GM23338 (cell line): ENCODE data around the gene UBXN10. TPM values are rescaled to one million over a fixed set of nuclear protein-coding genes. Genes with fewer than 3 reads are reported as not detected.

Experiments used
- ATAC-seq: fragments of 200-7000 bp; cut with Tn5 transposase; 3 replicates; pipeline ENCODE4 v1.9.1; 2020
- DNase-seq: peaks from one replicate; pipeline ENCODE4 v3.0.0-alpha.2; 2015; ENCODE audit warnings: low spot score
- H2AFZ ChIP-seq: fragments of 200-600 bp; sonication (generic); 2 replicates; pipeline ENCODE4 v1.8.0; 2016; ENCODE audit warnings: antibody characterized with exemption, mild to moderate bottlenecking, moderate library complexity
- H3F3A ChIP-seq: fragments of 200-600 bp; sonication (generic); replicated peaks from 2 replicates; pipeline ENCODE4 v1.8.0; 2017; ENCODE audit warnings: antibody characterized with exemption, mixed run types, low read depth
- H3K27ac ChIP-seq: fragments of 200-600 bp; sonication (generic); 2 replicates; pipeline ENCODE4 v1.6.1; 2016; ENCODE audit warnings: low read depth
- H3K27me3 ChIP-seq: fragments of 200-600 bp; sonication (generic); 2 replicates; pipeline ENCODE4 v1.8.0; 2016; ENCODE audit warnings: mild to moderate bottlenecking, mixed run types, moderate library complexity; ENCODE audit not compliant: insufficient read depth
- H3K36me3 ChIP-seq: fragments of 200-600 bp; sonication (generic); 2 replicates; pipeline ENCODE4 v1.8.0; 2016; ENCODE audit warnings: mild to moderate bottlenecking; ENCODE audit not compliant: insufficient read depth
- H3K4me1 ChIP-seq: fragments of 200-600 bp; sonication (generic); 2 replicates; pipeline ENCODE4 v1.8.0; 2016; ENCODE audit warnings: mild to moderate bottlenecking, moderate library complexity; ENCODE audit not compliant: insufficient read depth
- H3K4me2 ChIP-seq: fragments of 200-600 bp; sonication (generic); 2 replicates; pipeline ENCODE4 v1.7.1; 2017; ENCODE audit warnings: mixed run types
- H3K4me3 ChIP-seq: fragments of 200-600 bp; sonication (generic); 2 replicates; pipeline ENCODE4 v1.6.1; 2016; ENCODE audit warnings: mixed run types
- H3K79me2 ChIP-seq: fragments of 200-600 bp; sonication (generic); replicated peaks from 2 replicates; pipeline ENCODE4 v1.8.0; 2017; ENCODE audit warnings: mild to moderate bottlenecking; ENCODE audit not compliant: insufficient read depth
- H3K9me2 ChIP-seq: fragments of 200-600 bp; sonication (generic); 2 replicates; pipeline ENCODE4 v1.8.0; 2017; ENCODE audit not compliant: insufficient read depth
- H4K20me1 ChIP-seq: fragments of 200-600 bp; sonication (generic); replicated peaks from 2 replicates; pipeline ENCODE4 v1.8.0; 2017; ENCODE audit warnings: mild to moderate bottlenecking; ENCODE audit not compliant: insufficient read depth
- H3K27ac Mint-ChIP-seq: 2 replicates; pipeline ENCODE4 v1.8.0; 2020; ENCODE audit warnings: inconsistent platforms, mild to moderate bottlenecking, moderate library complexity, mixed read lengths
- H3K27me3 Mint-ChIP-seq: 3 replicates; pipeline ENCODE4 v1.8.0; 2022; ENCODE audit warnings: low read depth, mild to moderate bottlenecking, moderate library complexity, mixed read lengths, inconsistent platforms; ENCODE audit not compliant: insufficient read depth, poor library complexity
- H3K36me3 Mint-ChIP-seq: 3 replicates; pipeline ENCODE4 v1.8.0; 2021; ENCODE audit warnings: low read depth, mild to moderate bottlenecking, inconsistent platforms, moderate library complexity, mixed read lengths
- H3K4me1 Mint-ChIP-seq: 3 replicates; pipeline ENCODE4 v1.8.0; 2020; ENCODE audit warnings: mild to moderate bottlenecking, inconsistent platforms, mixed read lengths
- H3K4me3 Mint-ChIP-seq: 3 replicates; pipeline ENCODE4 v1.8.0; 2021; ENCODE audit warnings: moderate library complexity, mild to moderate bottlenecking, inconsistent platforms, mixed read lengths
- H3K9me3 Mint-ChIP-seq: 3 replicates; pipeline ENCODE4 v1.8.0; 2020; ENCODE audit warnings: moderate library complexity, mild to moderate bottlenecking, inconsistent platforms, mixed read lengths
- CREB1 ChIP-seq: fragments of 250-450 bp; sonication (Bioruptor Pico); IDR thresholded peaks from 2 replicates; pipeline ENCODE4 v1.5.0; 2020; ENCODE audit warnings: low read depth, mild to moderate bottlenecking, moderate library complexity
- CTCF ChIP-seq, 2 experiments: fragments of 200-600 bp in 1 of 2; sonication (generic) in 1 of 2; conservative IDR thresholded peaks; 2 replicates each; pipeline versions ENCODE4 v1.5.1 to v1.6.1; 2016 to 2017; ENCODE audit warnings: antibody characterized with exemption in 2 of 2, low read depth in 2 of 2, mild to moderate bottlenecking in 2 of 2, moderate library complexity in 1 of 2
- ETS1 ChIP-seq: IDR thresholded peaks from 2 replicates; pipeline ENCODE4 v1.6.1; 2016; ENCODE audit warnings: antibody characterized with exemption
- EZH2 ChIP-seq: fragments of 200-600 bp; sonication (generic); IDR thresholded peaks from one replicate; pipeline ENCODE4 v1.8.0; 2017; ENCODE audit warnings: antibody characterized with exemption, mild to moderate bottlenecking, low read depth; ENCODE audit not compliant: unreplicated experiment
- EZH2phosphoT487 ChIP-seq: fragments of 200-600 bp; sonication (generic); IDR thresholded peaks from one replicate; pipeline ENCODE4 v1.8.1; 2018; ENCODE audit warnings: antibody characterized with exemption; ENCODE audit not compliant: unreplicated experiment
- JUNB ChIP-seq: IDR thresholded peaks from one replicate; pipeline ENCODE4 v1.6.1; 2016; ENCODE audit warnings: antibody characterized with exemption; ENCODE audit not compliant: unreplicated experiment
- NANOG ChIP-seq: IDR thresholded peaks from 2 replicates; pipeline ENCODE4 v1.6.1; 2016; ENCODE audit warnings: antibody characterized with exemption, borderline replicate concordance
- POLR2AphosphoS5 ChIP-seq: IDR thresholded peaks from 2 replicates; pipeline ENCODE4 v1.6.1; 2016; ENCODE audit warnings: antibody characterized with exemption, low read depth
- REST ChIP-seq: IDR thresholded peaks from one replicate; pipeline ENCODE4 v1.6.1; 2018; ENCODE audit warnings: antibody characterized with exemption; ENCODE audit not compliant: unreplicated experiment
- STAT1 ChIP-seq: IDR thresholded peaks from one replicate; pipeline ENCODE4 v1.6.1; 2016; ENCODE audit warnings: antibody characterized with exemption; ENCODE audit not compliant: unreplicated experiment
- ZNF114 ChIP-seq: fragments of 250-450 bp; sonication (Bioruptor Pico); IDR thresholded peaks from 2 replicates; pipeline ENCODE4 v1.5.0; 2020; ENCODE audit warnings: mild to moderate bottlenecking, moderate library complexity
- ZNF331 ChIP-seq: fragments of 250-450 bp; sonication (Bioruptor Pico); IDR thresholded peaks from 2 replicates; pipeline ENCODE4 v1.5.0; 2020; ENCODE audit warnings: low read depth, mild to moderate bottlenecking, moderate library complexity
- ZNF462 ChIP-seq: fragments of 250-450 bp; sonication (Bioruptor Pico); IDR thresholded peaks from 2 replicates; pipeline ENCODE4 v1.5.0; 2020; ENCODE audit warnings: mild to moderate bottlenecking, moderate library complexity
- polyA plus RNA-seq: library from polyadenylated mRNA; unstranded; fragments of >200 nt; fragmentation: Nextera tagmentation; extraction: Ambion mirVana; gene quantifications from 2 replicates; pipeline ENCODE4 v1.2.1, GENCODE V29; 2016
- total RNA-seq: library from RNA; depleted of rRNA; stranded (reverse); fragments of >200 nt; shearing (Covaris generic); gene quantifications from 2 replicates; pipeline ENCODE4 v1.2.3, GENCODE V29; 2014

The UBXN10 gene
- total and polyA plus RNA-seq, 2 experiments from 2014 or later, result 0.27 to 0.69 TPM

GRCh38 chr1:20197329-20197791, 11.5 kb downstream of the UBXN10 start:
- no peak overlapping the region for H3K27ac Mint-ChIP-seq
- peaks cover 19% of the 10 kb centered on the region for H3K4me1 Mint-ChIP-seq
- no peaks in the 10 kb centered on the region for H3K36me3 ChIP-seq
- no peaks in the 10 kb centered on the region for H3K36me3 Mint-ChIP-seq
- no peak overlapping the region for H2AFZ ChIP-seq
- no peak overlapping the region for H3K4me2 ChIP-seq
- H3K4me3 ChIP-seq, result no peak overlapping the region
- no peaks in the 10 kb centered on the region for H3F3A ChIP-seq
- ATAC-seq (no peak), DNase-seq (no peak)
- H3K4me1 ChIP-seq, result peaks cover 10% of the 10 kb centered on the region; the same call in 1 of the 2 replicates
- H3K27ac ChIP-seq, result no peak overlapping the region
- H3K27me3 Mint-ChIP-seq, result peaks cover 3% of the 10 kb centered on the region
- TF ChIP-seq JUNB, result no peak
- TF ChIP-seq CREB1, result no peak
- TF ChIP-seq EZH2, result no peak
- no peak for TF ChIP-seq ZNF114 (CRISPR knock-in tag)
- no peak for TF ChIP-seq ZNF331 (CRISPR knock-in tag)
- TF ChIP-seq ZNF462, result no peak
- TF ChIP-seq EZH2phosphoT487, result no peak
- TF ChIP-seq NANOG, result no peak
- TF ChIP-seq CTCF (conservative IDR thresholded peaks at IDR 0.05; ENCODE audit: low read depth in 2 of 2), result no peak
- TF ChIP-seq REST, result no peak
- TF ChIP-seq ETS1, result no peak
- TF ChIP-seq POLR2AphosphoS5, result no peak
- no peak for TF ChIP-seq STAT1
- H3K79me2 ChIP-seq, result no peaks in the 10 kb centered on the region
- no peaks in the 10 kb centered on the region for H4K20me1 ChIP-seq
- H3K27me3 ChIP-seq, result no peaks in the 10 kb centered on the region
- 0 out of 2 replicates have a peak, but pooled peaks cover 4% of the 10 kb centered on the region for H3K9me2 ChIP-seq
- no peak overlapping the region for H3K4me3 Mint-ChIP-seq
- H3K9me3 Mint-ChIP-seq, result 0 out of 3 replicates have a peak, but pooled peaks cover 2% of the 10 kb centered on the region
